ENCODE data around the gene RIMBP2.
A peak's percentile ranks its signal among the peaks of the same experiment; 100 is the strongest.

The RIMBP2 gene

GRCh38 chr12:130469552-130469951 lies 246.5 kb downstream of the RIMBP2 start:
- H3K4me1 ChIP-seq (ENCODE audit: control extremely low read depth in 1 of 4, control insufficient read depth in 4 of 4, insufficient read depth in 4 of 4, low read length in 3 of 4) = no peaks in the 10 kb centered on the region
- CTCF ChIA-PET = no interaction called here
- peaks cover 0 to 21% (median 9%) of the 10 kb centered on the region in 5 experiments for H3K9me3 ChIP-seq (ENCODE audit: control extremely low read depth in 1 of 5, control insufficient read depth in 4 of 5, insufficient read depth in 2 of 5, low read depth in 1 of 5, low read length in 4 of 5)
- POLR2A ChIA-PET = no interaction called here
- peaks cover 0 to 3% (median 0%) of the 10 kb centered on the region in 5 experiments for H3K27me3 ChIP-seq (replicated peaks in 2 of 5; ENCODE audit: control insufficient read depth in 4 of 5, insufficient read depth in 5 of 5, low read length in 4 of 5)
- 84% methylated on average over 7 of the region's 7 CpGs for WGBS (ENCODE audit: insufficient coverage)
- no peaks in the 10 kb centered on the region for H3K36me3 ChIP-seq (ENCODE audit: control insufficient read depth in 4 of 4, insufficient read depth in 4 of 4, low read length in 3 of 4)
- no peak overlapping the region for H3K27ac ChIP-seq (ENCODE audit: insufficient read depth in 1 of 2, low read depth in 1 of 2, low read length in 2 of 2, poor library complexity in 1 of 2, severe bottlenecking in 2 of 2)
- no peak overlapping the region for H3K4me3 ChIP-seq (ENCODE audit: control insufficient read depth in 1 of 7, extremely low read depth in 1 of 7, insufficient read depth in 4 of 7, low read depth in 2 of 7, low read length in 6 of 7)
- DNase-seq = no peak

GRCh38 chr12:130468700-130469245 lies 247.3 kb downstream of the RIMBP2 start:
- CTCF ChIA-PET = no interaction called here
- POLR2A ChIA-PET = no interaction called here
- Histone ChIP-seq H3K36me3 (ENCODE audit: control insufficient read depth in 4 of 4, insufficient read depth in 4 of 4, low read length in 3 of 4) (no peaks in the 10 kb centered on the region), H3K4me3 (ENCODE audit: control insufficient read depth in 1 of 7, extremely low read depth in 1 of 7, insufficient read depth in 4 of 7, low read depth in 2 of 7, low read length in 6 of 7) (no peak overlapping the region), H3K27ac (ENCODE audit: insufficient read depth in 1 of 2, low read depth in 1 of 2, low read length in 2 of 2, poor library complexity in 1 of 2, severe bottlenecking in 2 of 2) (no peak overlapping the region), H3K9me3 (ENCODE audit: control extremely low read depth in 1 of 5, control insufficient read depth in 4 of 5, insufficient read depth in 2 of 5, low read depth in 1 of 5, low read length in 4 of 5) (peaks cover 0 to 21% (median 9%) of the 10 kb centered on the region in 5 experiments), H3K27me3 (replicated peaks in 2 of 5; ENCODE audit: control insufficient read depth in 4 of 5, insufficient read depth in 5 of 5, low read length in 4 of 5) (no peaks in the 10 kb centered on the region), H3K4me1 (ENCODE audit: control extremely low read depth in 1 of 4, control insufficient read depth in 4 of 4, insufficient read depth in 4 of 4, low read length in 3 of 4) (no peaks in the 10 kb centered on the region)
- DNase-seq = no peak
- WGBS (ENCODE audit: insufficient coverage) = 95% methylated on average over 24 of the region's 24 CpGs

DNA sequence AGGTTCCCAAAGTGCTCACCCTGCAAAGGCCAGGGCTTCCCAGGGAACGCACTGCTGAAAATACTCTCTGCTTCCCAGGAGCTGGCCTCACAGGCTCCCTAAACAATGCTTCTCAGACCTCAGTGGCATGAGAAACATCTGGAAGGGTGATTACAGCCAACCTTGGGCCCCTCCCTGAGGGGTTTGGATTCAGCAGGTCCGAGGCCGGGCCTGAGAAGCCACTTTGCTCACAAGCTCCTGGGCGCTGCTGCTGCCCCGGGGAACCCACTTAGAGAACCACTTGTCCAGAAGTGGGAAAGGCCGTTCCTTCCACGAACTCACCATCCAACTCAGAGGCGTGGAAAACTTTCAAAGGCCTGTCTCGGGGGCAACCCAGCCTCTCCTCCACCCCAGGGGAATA lies 247.9 kb downstream of the RIMBP2 start:
- peaks cover 0 to 21% (median 9%) of the 10 kb centered on the region in 5 experiments for H3K9me3 ChIP-seq (ENCODE audit: control extremely low read depth in 1 of 5, control insufficient read depth in 4 of 5, insufficient read depth in 2 of 5, low read depth in 1 of 5, low read length in 4 of 5)

GRCh38 chr12:130465626-130466025 lies 250.5 kb downstream of the RIMBP2 start:
- CTCF ChIA-PET = interaction anchor here (1.2 kb wide), 1 partner anchor 283 kb away, joined by 3 read pairs; no protein-coding TSS in a partner anchor
- 84% methylated on average over 10 of the region's 10 CpGs for whole genome bisulfite sequencing (ENCODE audit: insufficient coverage)
- Histone ChIP-seq H3K27ac (ENCODE audit: insufficient read depth in 1 of 2, low read depth in 1 of 2, low read length in 2 of 2, poor library complexity in 1 of 2, severe bottlenecking in 2 of 2) (no peak overlapping the region), H3K4me3 (ENCODE audit: control insufficient read depth in 1 of 7, extremely low read depth in 1 of 7, insufficient read depth in 4 of 7, low read depth in 2 of 7, low read length in 6 of 7) (no peak overlapping the region), H3K9me3 (ENCODE audit: control extremely low read depth in 1 of 5, control insufficient read depth in 4 of 5, insufficient read depth in 2 of 5, low read depth in 1 of 5, low read length in 4 of 5) (peaks cover 0 to 21% (median 9%) of the 10 kb centered on the region in 5 experiments), H3K36me3 (ENCODE audit: control insufficient read depth in 4 of 4, insufficient read depth in 4 of 4, low read length in 3 of 4) (no peaks in the 10 kb centered on the region), H3K27me3 (replicated peaks in 2 of 5; ENCODE audit: control insufficient read depth in 4 of 5, insufficient read depth in 5 of 5, low read length in 4 of 5) (no peaks in the 10 kb centered on the region), H3K4me1 (ENCODE audit: control extremely low read depth in 1 of 4, control insufficient read depth in 4 of 4, insufficient read depth in 4 of 4, low read length in 3 of 4) (no peaks in the 10 kb centered on the region)
- DNase-seq = no peak
- POLR2A ChIA-PET = no interaction called here

More for the DNA sequence above, 247.9 kb downstream of the RIMBP2 start:
- ChIA-PET CTCF (no interaction called here), POLR2A (no interaction called here)
- no peak overlapping the region for H3K27ac ChIP-seq (ENCODE audit: insufficient read depth in 1 of 2, low read depth in 1 of 2, low read length in 2 of 2, poor library complexity in 1 of 2, severe bottlenecking in 2 of 2)
- no peaks in the 10 kb centered on the region for H3K4me1 ChIP-seq (ENCODE audit: control extremely low read depth in 1 of 4, control insufficient read depth in 4 of 4, insufficient read depth in 4 of 4, low read length in 3 of 4)
- no peak overlapping the region for H3K4me3 ChIP-seq (ENCODE audit: control insufficient read depth in 1 of 7, extremely low read depth in 1 of 7, insufficient read depth in 4 of 7, low read depth in 2 of 7, low read length in 6 of 7)
- DNase-seq = no peak
- H3K27me3 ChIP-seq (replicated peaks in 2 of 5; ENCODE audit: control insufficient read depth in 4 of 5, insufficient read depth in 5 of 5, low read length in 4 of 5) = no peaks in the 10 kb centered on the region
- WGBS (ENCODE audit: insufficient coverage) = 97% methylated on average over 9 of the region's 9 CpGs
- H3K36me3 ChIP-seq (ENCODE audit: control insufficient read depth in 4 of 4, insufficient read depth in 4 of 4, low read length in 3 of 4) = no peaks in the 10 kb centered on the region

DNA sequence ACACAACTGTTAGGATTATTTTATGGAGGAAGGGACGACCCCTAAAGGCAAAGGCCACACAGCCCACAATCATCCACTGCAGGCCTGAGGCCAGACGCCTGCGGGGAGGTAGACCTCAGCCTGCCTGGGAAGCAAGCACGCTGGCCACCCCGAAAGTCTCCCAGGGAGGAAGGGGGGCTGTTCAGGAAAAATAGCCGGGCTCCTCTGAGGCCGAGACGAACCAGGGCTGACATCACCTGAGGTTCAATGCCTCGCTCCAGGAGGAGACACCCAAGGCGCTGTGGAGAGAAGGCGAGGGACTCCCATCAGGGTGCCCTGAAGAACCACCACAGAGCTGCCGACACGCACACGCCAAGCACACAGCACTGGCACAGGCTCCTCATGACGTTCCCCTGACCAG lies 251.1 kb downstream of the RIMBP2 start:
- Histone ChIP-seq H3K27me3 (replicated peaks in 2 of 5; ENCODE audit: control insufficient read depth in 4 of 5, insufficient read depth in 5 of 5, low read length in 4 of 5) (no peaks in the 10 kb centered on the region), H3K36me3 (ENCODE audit: control insufficient read depth in 4 of 4, insufficient read depth in 4 of 4, low read length in 3 of 4) (no peaks in the 10 kb centered on the region), H3K4me1 (ENCODE audit: control extremely low read depth in 1 of 4, control insufficient read depth in 4 of 4, insufficient read depth in 4 of 4, low read length in 3 of 4) (no peaks in the 10 kb centered on the region), H3K9me3 (ENCODE audit: control extremely low read depth in 1 of 5, control insufficient read depth in 4 of 5, insufficient read depth in 2 of 5, low read depth in 1 of 5, low read length in 4 of 5) (peaks cover 0 to 21% (median 9%) of the 10 kb centered on the region in 5 experiments), H3K4me3 (ENCODE audit: control insufficient read depth in 1 of 7, extremely low read depth in 1 of 7, insufficient read depth in 4 of 7, low read depth in 2 of 7, low read length in 6 of 7) (no peak overlapping the region), H3K27ac (ENCODE audit: insufficient read depth in 1 of 2, low read depth in 1 of 2, low read length in 2 of 2, poor library complexity in 1 of 2, severe bottlenecking in 2 of 2) (no peak overlapping the region)
- 96% methylated on average over 11 of the region's 15 CpGs for WGBS (ENCODE audit: insufficient coverage)
- ChIA-PET POLR2A (no interaction called here), CTCF (no interaction called here)
- DNase-seq = no peak

DNA sequence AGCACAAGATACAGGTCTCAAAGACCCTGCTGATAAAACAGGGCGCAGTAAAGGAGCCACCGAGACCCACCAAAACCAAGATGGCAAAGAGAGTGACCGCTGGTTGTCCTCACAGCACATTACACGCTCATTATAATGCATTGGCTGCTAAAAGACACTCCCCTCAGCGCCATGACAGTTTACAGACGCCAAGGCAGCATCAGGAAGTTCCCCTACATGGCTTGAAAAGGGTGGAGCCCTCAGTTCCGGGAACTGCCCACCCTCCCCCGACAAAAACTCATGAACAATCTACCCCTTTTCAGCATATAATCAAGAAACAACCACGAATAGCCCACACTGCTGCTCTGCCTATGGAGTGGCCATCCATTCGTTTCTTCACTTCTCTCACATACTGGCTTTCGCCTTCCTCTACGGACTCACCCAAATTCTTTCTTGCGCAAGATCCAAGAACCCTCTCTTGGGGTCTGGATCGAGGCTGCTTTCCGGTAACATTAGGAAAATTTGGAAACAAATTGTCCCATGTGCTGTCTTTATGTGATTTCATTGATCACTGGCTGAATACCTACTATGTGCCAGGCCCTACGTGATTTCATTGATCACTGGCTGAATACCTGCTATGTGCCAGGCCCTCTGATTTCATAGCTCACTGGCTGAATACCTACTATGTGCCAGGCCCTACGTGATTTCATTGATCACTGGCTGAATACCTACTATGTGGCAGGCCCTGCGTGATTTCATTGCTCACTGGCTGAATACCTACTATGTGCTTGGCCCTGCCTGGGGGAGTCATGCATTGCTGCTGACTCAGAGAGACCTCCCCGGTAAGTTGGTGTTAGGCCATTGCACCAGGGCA lies 252.1 kb downstream of the RIMBP2 start:
- Histone ChIP-seq H3K27me3 (replicated peaks in 2 of 5; ENCODE audit: control insufficient read depth in 4 of 5, insufficient read depth in 5 of 5, low read length in 4 of 5) (no peaks in the 10 kb centered on the region), H3K4me3 (ENCODE audit: control insufficient read depth in 1 of 7, extremely low read depth in 1 of 7, insufficient read depth in 4 of 7, low read depth in 2 of 7, low read length in 6 of 7) (no peak overlapping the region), H3K36me3 (ENCODE audit: control insufficient read depth in 4 of 4, insufficient read depth in 4 of 4, low read length in 3 of 4) (no peaks in the 10 kb centered on the region), H3K4me1 (ENCODE audit: control extremely low read depth in 1 of 4, control insufficient read depth in 4 of 4, insufficient read depth in 4 of 4, low read length in 3 of 4) (no peaks in the 10 kb centered on the region), H3K27ac (ENCODE audit: insufficient read depth in 1 of 2, low read depth in 1 of 2, low read length in 2 of 2, poor library complexity in 1 of 2, severe bottlenecking in 2 of 2) (no peak overlapping the region), H3K9me3 (ENCODE audit: control extremely low read depth in 1 of 5, control insufficient read depth in 4 of 5, insufficient read depth in 2 of 5, low read depth in 1 of 5, low read length in 4 of 5) (peaks cover 0 to 21% (median 9%) of the 10 kb centered on the region in 5 experiments)
- ChIA-PET CTCF (interaction anchor here (1.7 kb wide), 1 partner anchor 284 kb away, joined by 5 read pairs; no protein-coding TSS in a partner anchor), POLR2A (no interaction called here)
- 81% methylated on average over 18 of the region's 19 CpGs for WGBS (ENCODE audit: insufficient coverage)
- peak in 2 of 3 donors; percentile 17 to 19 for DNase-seq

GRCh38 chr12:130463275-130463658 lies 252.8 kb downstream of the RIMBP2 start:
- no peaks in the 10 kb centered on the region for H3K4me1 ChIP-seq (ENCODE audit: control extremely low read depth in 1 of 4, control insufficient read depth in 4 of 4, insufficient read depth in 4 of 4, low read length in 3 of 4)
- H3K36me3 ChIP-seq (ENCODE audit: control insufficient read depth in 4 of 4, insufficient read depth in 4 of 4, low read length in 3 of 4) = no peaks in the 10 kb centered on the region
- POLR2A ChIA-PET = no interaction called here
- no peak overlapping the region for H3K27ac ChIP-seq (ENCODE audit: insufficient read depth in 1 of 2, low read depth in 1 of 2, low read length in 2 of 2, poor library complexity in 1 of 2, severe bottlenecking in 2 of 2)
- no peak overlapping the region for H3K4me3 ChIP-seq (ENCODE audit: control insufficient read depth in 1 of 7, extremely low read depth in 1 of 7, insufficient read depth in 4 of 7, low read depth in 2 of 7, low read length in 6 of 7)
- CTCF ChIA-PET = interaction anchor here (1.7 kb wide), 1 partner anchor 285 kb away, joined by 5 read pairs; no protein-coding TSS in a partner anchor
- peaks cover 0 to 15% (median 9%) of the 10 kb centered on the region in 5 experiments for H3K9me3 ChIP-seq (ENCODE audit: control extremely low read depth in 1 of 5, control insufficient read depth in 4 of 5, insufficient read depth in 2 of 5, low read depth in 1 of 5, low read length in 4 of 5)
- peak in 2 of 3 donors; percentile 3 for DNase-seq
- WGBS (ENCODE audit: insufficient coverage) = 83% methylated on average over 9 of the region's 9 CpGs
- no peaks in the 10 kb centered on the region for H3K27me3 ChIP-seq (replicated peaks in 2 of 5; ENCODE audit: control insufficient read depth in 4 of 5, insufficient read depth in 5 of 5, low read length in 4 of 5)
